HCT116 (cell line): ENCODE results near the gene SPSB3.

Experiments used
- CBX3 ChIP-seq: IDR thresholded peaks from 2 replicates; pipeline ENCODE4 v1.6.1; 2012; ENCODE audit warnings: low read depth
- CTCF ChIP-seq, 3 experiments: fragments of 200-600 bp in 1 of 3; sonication (generic) in 1 of 3; IDR thresholded peaks in 2 of 3; conservative IDR thresholded peaks in 1 of 3; 2 replicates each; pipeline ENCODE4 v1.5.1; 2012 to 2017; ENCODE audit warnings: low read depth in 2 of 3, low read length in 2 of 3, antibody characterized with exemption in 1 of 3, borderline replicate concordance in 1 of 3, control low read depth in 1 of 3, mild to moderate bottlenecking in 1 of 3, mixed read lengths in 1 of 3, mixed run types in 1 of 3, moderate library complexity in 1 of 3; ENCODE audit not compliant: insufficient read depth in 1 of 3
- ELF1 ChIP-seq: IDR thresholded peaks from 2 replicates; pipeline ENCODE4 v1.6.1; 2012; ENCODE audit warnings: low read depth, borderline replicate concordance
- EZH2 ChIP-seq: fragments of 200-600 bp; sonication (generic); IDR thresholded peaks from 2 replicates; pipeline ENCODE4 v1.6.1; 2017; ENCODE audit warnings: antibody characterized with exemption, mixed run types
- POLR2A ChIP-seq: IDR thresholded peaks from 2 replicates; pipeline ENCODE4 v1.7.0; 2011; ENCODE audit warnings: borderline replicate concordance; ENCODE audit not compliant: insufficient read depth, insufficient read length; ENCODE audit errors: extremely low read depth
- POLR2AphosphoS5 ChIP-seq: IDR thresholded peaks from 2 replicates; pipeline ENCODE4 v1.6.1; 2011; ENCODE audit warnings: mild to moderate bottlenecking, low read depth, low read length, moderate library complexity
- RAD21 ChIP-seq: IDR thresholded peaks from 2 replicates; pipeline ENCODE4 v1.6.1; 2012; ENCODE audit warnings: low read depth, mild to moderate bottlenecking
- REST ChIP-seq: IDR thresholded peaks from 2 replicates; pipeline ENCODE4 v1.6.1; 2012; ENCODE audit warnings: low read depth
- SIN3A ChIP-seq: IDR thresholded peaks from 2 replicates; pipeline ENCODE4 v1.6.1; 2012; ENCODE audit warnings: low read depth
- YY1 ChIP-seq: IDR thresholded peaks from 2 replicates; pipeline ENCODE4 v1.6.1; 2011; ENCODE audit warnings: low read length, low read depth, moderate library complexity, mild to moderate bottlenecking; ENCODE audit not compliant: insufficient replicate concordance; ENCODE audit errors: extremely low read depth

DNA sequence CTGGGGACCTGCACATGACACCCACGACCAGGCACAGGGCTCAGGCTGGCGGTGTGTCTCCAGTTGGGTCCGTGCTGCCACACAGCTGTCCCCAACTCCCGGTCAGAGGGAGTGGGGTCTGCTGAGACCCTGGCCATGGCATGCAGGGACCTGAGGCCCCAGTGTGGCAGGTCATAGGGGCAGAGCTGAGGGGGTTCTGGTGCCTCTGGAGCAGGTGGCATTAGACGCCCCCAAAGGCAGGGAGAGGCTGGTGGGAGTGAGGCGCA lies 4.6 kb upstream of the SPSB3 start:
- TF ChIP-seq EZH2, result no peak
- TF ChIP-seq CTCF (IDR thresholded peaks at IDR 0.05 in 2 of 3, conservative IDR thresholded peaks at IDR 0.05 in 1 of 3; ENCODE audit: borderline replicate concordance in 1 of 3, insufficient read depth in 1 of 3, low read depth in 2 of 3, low read length in 2 of 3), result no peak
- no peak for TF ChIP-seq REST
- no peak for TF ChIP-seq RAD21
- TF ChIP-seq POLR2AphosphoS5, result no peak
- TF ChIP-seq ELF1, result no peak
- no peak for TF ChIP-seq CBX3
- TF ChIP-seq POLR2A, result no peak
- TF ChIP-seq YY1, result no peak
- TF ChIP-seq SIN3A, result no peak
